Measurements from ENCODE around the gene GPC2.

DNA sequence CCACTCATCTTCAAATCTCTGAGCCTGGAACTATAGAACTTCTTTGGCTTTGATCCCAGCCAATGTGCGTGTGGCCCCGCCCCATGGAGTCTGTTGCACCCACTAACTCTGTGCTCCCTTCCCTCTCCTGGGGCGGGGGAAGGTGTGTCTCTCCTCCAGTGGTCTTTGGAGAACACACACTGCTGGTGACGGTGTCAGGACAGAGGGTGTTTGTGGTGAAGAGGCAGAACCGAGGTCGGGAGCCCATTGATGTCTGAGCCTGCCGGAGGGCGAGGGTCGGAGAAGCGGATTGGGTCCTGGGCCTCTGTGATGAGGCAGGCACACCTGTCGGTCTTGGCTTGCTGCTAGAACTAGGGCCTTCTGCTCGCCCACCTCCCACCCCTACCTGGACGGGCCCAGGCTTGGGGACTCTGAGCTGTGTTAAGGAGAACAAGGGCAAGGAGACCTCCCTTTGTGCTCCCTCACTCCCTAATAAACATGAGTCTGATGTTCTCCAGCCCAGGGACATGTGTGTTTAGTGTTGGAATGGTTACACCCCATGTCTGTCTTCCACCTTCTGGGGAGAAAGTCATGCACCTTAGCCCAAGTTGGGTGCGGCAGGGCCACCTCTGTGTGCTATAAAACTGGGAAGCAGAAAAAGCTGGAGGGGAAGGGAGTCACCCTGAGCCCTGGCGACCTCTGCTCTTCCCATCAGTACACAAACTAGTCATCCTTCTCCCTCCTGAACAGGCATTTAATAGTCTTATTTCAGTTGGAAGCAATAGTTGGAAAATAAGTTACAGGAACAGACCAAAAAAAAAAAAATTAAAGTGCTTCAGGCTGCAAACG, 23.3 kb downstream of the GPC2 start:
- TF ChIP-seq, protein P1, sequence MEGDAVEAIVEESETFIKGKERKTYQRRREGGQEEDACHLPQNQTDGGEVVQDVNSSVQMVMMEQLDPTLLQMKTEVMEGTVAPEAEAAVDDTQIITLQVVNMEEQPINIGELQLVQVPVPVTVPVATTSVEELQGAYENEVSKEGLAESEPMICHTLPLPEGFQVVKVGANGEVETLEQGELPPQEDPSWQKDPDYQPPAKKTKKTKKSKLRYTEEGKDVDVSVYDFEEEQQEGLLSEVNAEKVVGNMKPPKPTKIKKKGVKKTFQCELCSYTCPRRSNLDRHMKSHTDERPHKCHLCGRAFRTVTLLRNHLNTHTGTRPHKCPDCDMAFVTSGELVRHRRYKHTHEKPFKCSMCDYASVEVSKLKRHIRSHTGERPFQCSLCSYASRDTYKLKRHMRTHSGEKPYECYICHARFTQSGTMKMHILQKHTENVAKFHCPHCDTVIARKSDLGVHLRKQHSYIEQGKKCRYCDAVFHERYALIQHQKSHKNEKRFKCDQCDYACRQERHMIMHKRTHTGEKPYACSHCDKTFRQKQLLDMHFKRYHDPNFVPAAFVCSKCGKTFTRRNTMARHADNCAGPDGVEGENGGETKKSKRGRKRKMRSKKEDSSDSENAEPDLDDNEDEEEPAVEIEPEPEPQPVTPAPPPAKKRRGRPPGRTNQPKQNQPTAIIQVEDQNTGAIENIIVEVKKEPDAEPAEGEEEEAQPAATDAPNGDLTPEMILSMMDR (IDR thresholded peaks at IDR 0.05), result no peak
- no peak for TF ChIP-seq POLR2A (IDR thresholded peaks at IDR 0.05)

Data from lower leg skin (tissue), 3 donors.